ENCODE data around the gene CMC4. TPM values are rescaled to one million over a fixed set of nuclear protein-coding genes. Genes with fewer than 3 reads are reported as not detected.

The CMC4 gene
- total RNA-seq, 4 donors from 2014 or later: 21.0 to 33.0 (median 23.6) TPM

DNA sequence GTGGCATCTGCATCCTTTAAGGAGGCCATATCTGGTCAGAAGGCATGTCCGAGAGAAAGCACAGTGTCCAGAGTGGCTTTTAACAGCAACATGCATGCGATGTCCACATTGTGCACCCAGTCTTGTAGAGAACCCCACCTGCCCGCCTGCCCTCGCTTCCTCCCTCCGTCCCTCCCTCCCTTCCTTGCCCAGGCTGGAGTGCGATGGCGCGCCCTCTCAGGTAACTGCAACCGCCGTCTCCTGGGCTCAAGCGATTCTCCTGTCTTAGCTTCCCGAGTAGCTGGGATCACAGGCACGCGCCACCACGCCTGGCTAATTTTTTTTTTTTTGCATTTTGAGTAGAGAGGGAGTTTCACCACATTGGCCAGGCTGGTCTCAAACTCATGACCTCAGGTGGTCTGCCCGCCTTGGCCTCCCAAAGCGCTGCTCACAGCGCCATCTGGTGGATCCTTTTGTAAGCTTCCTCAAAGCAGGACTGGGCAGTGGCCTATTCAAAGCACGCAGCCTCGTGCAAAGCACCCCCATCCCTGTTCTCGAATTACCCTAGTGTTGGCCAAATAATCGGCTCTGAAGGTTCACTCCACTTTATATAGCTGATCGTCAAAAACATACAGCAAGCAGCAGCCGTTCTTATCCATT, 15.4 kb upstream of the CMC4 start:
- H3K27ac ChIP-seq: no peak overlapping the region
- no peak overlapping the region for H3K4me3 ChIP-seq
- no peaks in the 10 kb centered on the region for H3K27me3 ChIP-seq
- no peak for TF ChIP-seq POLR2AphosphoS5 (IDR thresholded peaks at IDR 0.05)
- TF ChIP-seq, protein P1, sequence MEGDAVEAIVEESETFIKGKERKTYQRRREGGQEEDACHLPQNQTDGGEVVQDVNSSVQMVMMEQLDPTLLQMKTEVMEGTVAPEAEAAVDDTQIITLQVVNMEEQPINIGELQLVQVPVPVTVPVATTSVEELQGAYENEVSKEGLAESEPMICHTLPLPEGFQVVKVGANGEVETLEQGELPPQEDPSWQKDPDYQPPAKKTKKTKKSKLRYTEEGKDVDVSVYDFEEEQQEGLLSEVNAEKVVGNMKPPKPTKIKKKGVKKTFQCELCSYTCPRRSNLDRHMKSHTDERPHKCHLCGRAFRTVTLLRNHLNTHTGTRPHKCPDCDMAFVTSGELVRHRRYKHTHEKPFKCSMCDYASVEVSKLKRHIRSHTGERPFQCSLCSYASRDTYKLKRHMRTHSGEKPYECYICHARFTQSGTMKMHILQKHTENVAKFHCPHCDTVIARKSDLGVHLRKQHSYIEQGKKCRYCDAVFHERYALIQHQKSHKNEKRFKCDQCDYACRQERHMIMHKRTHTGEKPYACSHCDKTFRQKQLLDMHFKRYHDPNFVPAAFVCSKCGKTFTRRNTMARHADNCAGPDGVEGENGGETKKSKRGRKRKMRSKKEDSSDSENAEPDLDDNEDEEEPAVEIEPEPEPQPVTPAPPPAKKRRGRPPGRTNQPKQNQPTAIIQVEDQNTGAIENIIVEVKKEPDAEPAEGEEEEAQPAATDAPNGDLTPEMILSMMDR (IDR thresholded peaks at IDR 0.05): peak in 2 of 4 experiments; percentile 30 to 47
- H3K36me3 ChIP-seq: peaks cover 0 to 46% of the 10 kb centered on the region in 2 donors
- 59% methylated on average over 6 of the region's 24 CpGs; no CpG with 5 or more reads in 1 of the 2 donors for WGBS, 2 donors (ENCODE audit: low coverage in 1 of 2)
- no peaks in the 10 kb centered on the region for H3K9me3 ChIP-seq
- no peak for ATAC-seq
- H3K4me1 ChIP-seq: peaks cover 0 to 5% (median 0%) of the 10 kb centered on the region in 3 donors

GRCh38 chrX:155071694-155072280, 851 bp upstream of the CMC4 start:
- WGBS, 2 donors (ENCODE audit: low coverage in 1 of 2): 0 to 19% methylated on average over 2 to 8 of the region's 25 CpGs
- TF ChIP-seq, protein P1 (IDR thresholded peaks at IDR 0.05): no peak
- TF ChIP-seq POLR2AphosphoS5 (IDR thresholded peaks at IDR 0.05) (no peak), POLR2A (IDR thresholded peaks at IDR 0.05) (no peak), EP300 (IDR thresholded peaks at IDR 0.05) (no peak)

DNA sequence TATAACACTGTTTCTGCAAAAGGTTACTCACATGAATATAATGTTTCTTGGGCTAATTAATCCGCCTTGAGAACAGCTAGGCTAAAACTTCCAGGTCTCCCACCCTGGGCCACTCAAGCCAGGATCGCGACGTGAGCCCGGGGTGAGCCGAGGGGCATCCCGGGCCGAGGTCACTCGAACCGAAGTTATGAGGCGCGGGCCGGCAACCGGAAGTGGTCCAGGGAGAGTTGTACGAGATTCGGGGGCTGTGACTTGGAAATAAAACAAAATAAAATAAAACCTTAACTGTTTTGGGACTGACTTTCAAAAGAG, 317 bp downstream of the CMC4 start:
- no CpG with 5 or more reads among the region's 16 CpGs for WGBS, 2 donors (ENCODE audit: low coverage in 1 of 2)
- H3K27me3 ChIP-seq: no peaks in the 10 kb centered on the region
- H3K36me3 ChIP-seq: peaks cover 0 to 5% of the 10 kb centered on the region in 2 donors
- H3K27ac ChIP-seq: peak overlapping the region; percentile 74 to 99 (median 90)
- ATAC-seq: peak; percentile 19
- peaks cover 0 to 53% (median 0%) of the 10 kb centered on the region in 3 donors for H3K4me1 ChIP-seq
- no peaks in the 10 kb centered on the region for H3K9me3 ChIP-seq
- TF ChIP-seq, protein P1 (IDR thresholded peaks at IDR 0.05): no peak
- TF ChIP-seq POLR2A (IDR thresholded peaks at IDR 0.05): no peak
- no peak for TF ChIP-seq POLR2AphosphoS5 (IDR thresholded peaks at IDR 0.05)
- TF ChIP-seq EP300 (IDR thresholded peaks at IDR 0.05): no peak
- H3K4me3 ChIP-seq: peak overlapping the region; percentile 64 to 99

More at GRCh38 chrX:155071694-155072280, 851 bp upstream of the CMC4 start:
- Histone ChIP-seq H3K36me3 (peaks cover 0 to 17% of the 10 kb centered on the region in 2 donors), H3K4me1 (peaks cover 0 to 48% (median 0%) of the 10 kb centered on the region in 3 donors), H3K4me3 (peak overlapping the region; percentile 64 to 81), H3K27me3 (no peaks in the 10 kb centered on the region), H3K9me3 (no peaks in the 10 kb centered on the region), H3K27ac (peak overlapping the region; percentile 72 to 91 (median 82))
- no peak for ATAC-seq

DNA sequence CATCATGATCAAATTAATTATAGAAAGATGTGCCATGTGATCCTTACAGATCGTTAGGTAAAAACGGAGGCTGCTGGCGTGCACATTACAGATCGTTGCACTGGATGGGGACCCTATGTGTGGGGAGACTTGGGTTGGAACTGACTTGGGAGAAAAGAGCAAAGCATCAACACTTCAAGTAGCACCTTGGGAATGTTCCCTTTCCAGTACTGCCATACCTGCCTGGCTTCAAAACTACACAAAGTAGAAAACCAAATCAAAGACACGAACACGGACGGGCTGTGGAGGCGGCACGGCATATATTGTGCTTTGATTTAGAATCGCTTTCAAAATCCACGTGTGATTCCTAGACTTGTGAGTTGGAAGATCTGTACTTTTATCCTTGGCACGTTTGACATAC, 898 bp downstream of the CMC4 start:
- TF ChIP-seq EP300 (IDR thresholded peaks at IDR 0.05) (no peak), POLR2A (IDR thresholded peaks at IDR 0.05) (no peak), POLR2AphosphoS5 (IDR thresholded peaks at IDR 0.05) (no peak)
- TF ChIP-seq, protein P1 (IDR thresholded peaks at IDR 0.05): no peak
- no peaks in the 10 kb centered on the region for H3K27me3 ChIP-seq
- peak overlapping the region; percentile 64 to 99 for H3K4me3 ChIP-seq
- ATAC-seq: no peak
- H3K36me3 ChIP-seq: peaks cover 0 to 5% of the 10 kb centered on the region in 2 donors
- H3K9me3 ChIP-seq: no peaks in the 10 kb centered on the region
- peaks cover 0 to 56% (median 0%) of the 10 kb centered on the region in 3 donors for H3K4me1 ChIP-seq
- 4 to 38% methylated on average over 9 to 11 of the region's 12 CpGs for WGBS, 2 donors (ENCODE audit: low coverage in 1 of 2)
- H3K27ac ChIP-seq: peak overlapping the region; percentile 74 to 99 (median 90)

GRCh38 chrX:155069414-155069813, 1.5 kb downstream of the CMC4 start:
- H3K4me1 ChIP-seq: peaks cover 0 to 60% (median 0%) of the 10 kb centered on the region in 3 donors
- WGBS, 2 donors (ENCODE audit: low coverage in 1 of 2): 60 to 100% methylated on average over 1 of the region's 1 CpG
- no peak for ATAC-seq
- H3K27ac ChIP-seq: peak overlapping the region in 1 of 4 donors; percentile 89
- no peaks in the 10 kb centered on the region for H3K27me3 ChIP-seq
- peaks cover 0 to 5% of the 10 kb centered on the region in 2 donors for H3K36me3 ChIP-seq
- peak overlapping the region; percentile 64 to 99 for H3K4me3 ChIP-seq
- H3K9me3 ChIP-seq: no peaks in the 10 kb centered on the region
- TF ChIP-seq EP300 (IDR thresholded peaks at IDR 0.05) (no peak), POLR2AphosphoS5 (IDR thresholded peaks at IDR 0.05) (no peak), POLR2A (IDR thresholded peaks at IDR 0.05) (no peak)
- TF ChIP-seq, protein P1 (IDR thresholded peaks at IDR 0.05): no peak
